Activated T-cell treated with anti-CD3 and anti-CD28 coated beads for 4 hours (primary cell): Measurements from ENCODE around the gene CDH3.
"Not testable (repeated sequence)": the region's sequence is repeated elsewhere in the genome, so short reads cannot be mapped to it uniquely, and the experiment has no call there.

Source experiments
- DNase-seq: peaks from one replicate; pipeline ENCODE4 v3.0.0-alpha.2; 2020

CDH3 gene

GRCh38 chr16:68710211-68710610 is 65.1 kb downstream of the CDH3 start:
- DNase-seq, result no peak

GRCh38 chr16:68711421-68712139 is 66.5 kb downstream of the CDH3 start:
- DNase-seq, result no peak

GRCh38 chr16:68713361-68713760 is 68.3 kb downstream of the CDH3 start:
- DNase-seq, result no peak

GRCh38 chr16:68715471-68715870 is 70.4 kb downstream of the CDH3 start:
- no peak for DNase-seq

- DNase-seq, result not testable (repeated sequence)
These were observed 71.4 kb downstream of the CDH3 start for GRCh38 chr16:68716516-68716915.

- no peak for DNase-seq
These were observed 72.6 kb downstream of the CDH3 start for GRCh38 chr16:68717684-68718083.

- no peak for DNase-seq
These were observed 73.5 kb downstream of the CDH3 start for GRCh38 chr16:68718590-68718989.

- DNase-seq, result no peak
These were observed 74.9 kb downstream of the CDH3 start for GRCh38 chr16:68719993-68720489.

- no peak for DNase-seq
These were observed 77.3 kb downstream of the CDH3 start for GRCh38 chr16:68722119-68723024.

GRCh38 chr16:68724797-68725196 is 79.7 kb downstream of the CDH3 start:
- no peak for DNase-seq

GRCh38 chr16:68728523-68728922 is 83.4 kb downstream of the CDH3 start:
- DNase-seq, result no peak

GRCh38 chr16:68731637-68732036 is 86.5 kb downstream of the CDH3 start:
- DNase-seq, result no peak

- DNase-seq, result no peak
These were observed 87.1 kb downstream of the CDH3 start for GRCh38 chr16:68732042-68732680.

GRCh38 chr16:68732741-68733399 is 87.8 kb downstream of the CDH3 start:
- no peak for DNase-seq

- no peak for DNase-seq
These were observed 88.5 kb downstream of the CDH3 start for GRCh38 chr16:68733570-68733969.

- DNase-seq, result no peak
These were observed 89.7 kb downstream of the CDH3 start for GRCh38 chr16:68734782-68735181.

- no peak for DNase-seq
These were observed 91.5 kb downstream of the CDH3 start for GRCh38 chr16:68736561-68736960.

GRCh38 chr16:68737046-68737729 is 92.1 kb downstream of the CDH3 start, which contains the start of gene CDH1:
Gene CDH1 (plus strand): TSS chr16:68737292. CDS start chr16:68737416, 124 bp downstream.
- no peak for DNase-seq

- no peak for DNase-seq
These were observed 92.9 kb downstream of the CDH3 start for GRCh38 chr16:68737730-68738629.

GRCh38 chr16:68739964-68740627 is 95.0 kb downstream of the CDH3 start:
- no peak for DNase-seq
